Naive thymus-derived CD4-positive, alpha-beta T cell (primary cell): Measurements from ENCODE around the gene ZBTB32. TPM values are rescaled to one million over a fixed set of nuclear protein-coding genes. Genes with fewer than 3 reads are reported as not detected.
A peak's percentile ranks its signal among the peaks of the same experiment; 100 is the strongest.

Source experiments
- ATAC-seq: fragments of 150-1000 bp; cut with Tn5 transposase; 2 replicates; pipeline ENCODE4 v1.10.0; 2021; ENCODE audit warnings: mild to moderate bottlenecking, moderate library complexity
- CTCF ChIA-PET: fragments of 350-600 bp; sonication (Branson Sonifier 250); formaldehyde crosslinking; loops from one replicate; lab custom pipeline; 2021; ENCODE audit warnings: antibody characterized with exemption; lab: Charles Lee
- POLR2A ChIA-PET: fragments of 350-600 bp; sonication (Branson Sonifier 250); formaldehyde crosslinking; loops from one replicate; lab custom pipeline; 2021; ENCODE audit warnings: antibody characterized with exemption, inconsistent platforms; lab: Charles Lee
- DNase-seq, 9 donors: peaks; one replicate each; pipeline versions ENCODE4 v3.0.0 to v3.0.0-alpha.2; 2020 to 2022; ENCODE audit warnings: mixed read lengths in 1 of 9
- H3K27ac ChIP-seq: one replicate; pipeline ENCODE4 v1.7.0; 2013; ENCODE audit warnings: mild to moderate bottlenecking, low read depth, low read length, moderate library complexity
- H3K27me3 ChIP-seq, 2 donors: one replicate each; pipeline ENCODE4 v1.7.0; 2013; ENCODE audit warnings: low read length in 2 of 2, mild to moderate bottlenecking in 2 of 2, moderate library complexity in 2 of 2; ENCODE audit not compliant: control insufficient read depth in 2 of 2, insufficient read depth in 2 of 2
- H3K36me3 ChIP-seq, 3 experiments: 1 replicate in 2 of 3; 2 replicates in 1 of 3; pipeline ENCODE4 v1.7.0; 2013; ENCODE audit warnings: low read length in 3 of 3, mild to moderate bottlenecking in 3 of 3, moderate library complexity in 1 of 3; ENCODE audit not compliant: insufficient read depth in 3 of 3, control insufficient read depth in 2 of 3
- H3K4me1 ChIP-seq, 2 donors: one replicate each; pipeline ENCODE4 v1.7.0; 2013; ENCODE audit warnings: low read length in 2 of 2, mild to moderate bottlenecking in 2 of 2, moderate library complexity in 1 of 2; ENCODE audit not compliant: control insufficient read depth in 2 of 2, insufficient read depth in 2 of 2
- H3K4me3 ChIP-seq: 2 replicates; pipeline ENCODE4 v1.7.0; 2013; ENCODE audit warnings: mild to moderate bottlenecking, low read length
- H3K9me3 ChIP-seq, 3 experiments: 1 replicate in 2 of 3; 2 replicates in 1 of 3; pipeline ENCODE4 v1.7.0; 2013; ENCODE audit warnings: low read length in 3 of 3; ENCODE audit not compliant: control insufficient read depth in 2 of 3
- H3K27ac Mint-ChIP-seq, 9 donors: one replicate each; pipeline ENCODE4 v1.8.0; 2020 to 2022; ENCODE audit warnings: mixed read lengths in 9 of 9, mild to moderate bottlenecking in 8 of 9, moderate library complexity in 5 of 9, inconsistent platforms in 2 of 9
- H3K27me3 Mint-ChIP-seq, 5 donors: one replicate each; pipeline ENCODE4 v1.8.0; 2021 to 2022; ENCODE audit warnings: mixed read lengths in 5 of 5, mild to moderate bottlenecking in 1 of 5
- H3K36me3 Mint-ChIP-seq, 5 donors: one replicate each; pipeline ENCODE4 v1.8.0; 2020 to 2022; ENCODE audit warnings: mixed read lengths in 5 of 5, mild to moderate bottlenecking in 3 of 5, inconsistent platforms in 1 of 5
- H3K4me1 Mint-ChIP-seq, 7 donors: one replicate each; pipeline ENCODE4 v1.8.0; 2020 to 2022; ENCODE audit warnings: mixed read lengths in 7 of 7, mild to moderate bottlenecking in 3 of 7, inconsistent platforms in 1 of 7
- H3K4me3 Mint-ChIP-seq, 10 donors: one replicate each; pipeline ENCODE4 v1.8.0; 2020 to 2022; ENCODE audit warnings: mild to moderate bottlenecking in 10 of 10, mixed read lengths in 10 of 10, moderate library complexity in 6 of 10, inconsistent platforms in 2 of 10
- H3K9me3 Mint-ChIP-seq, 11 donors: one replicate each; pipeline ENCODE4 v1.8.0; 2020 to 2022; ENCODE audit warnings: mixed read lengths in 11 of 11, mild to moderate bottlenecking in 4 of 11, inconsistent platforms in 1 of 11, moderate library complexity in 1 of 11
- intact Hi-C, 2 donors: fragments of 100-400 bp; cut with micrococcal nuclease; formaldehyde crosslinking; loops; one replicate each; pipeline ENCODE4 v1.15.1; 2023
- polyA plus RNA-seq, 2 donors: library from polyadenylated mRNA; unstranded; fragments of 300-500 nt; fragmentation: Illumina TruSeq; gene quantifications; one replicate each; pipeline ENCODE4 v1.2.3, GENCODE V29; 2021
- total RNA-seq, 6 experiments: library from RNA in 5 of 6; stranded (reverse) in 5 of 6; gene quantifications; 1 replicate in 5 of 6; 2 replicates in 1 of 6; pipeline ENCODE4 v1.2.3 and lab custom pipeline; 2021 to 2026

Gene ZBTB32
- total and polyA plus RNA-seq, 7 experiments from 2014 or later = 0.35 to 41.6 (median 1.0) TPM; not detected in 3

DNA sequence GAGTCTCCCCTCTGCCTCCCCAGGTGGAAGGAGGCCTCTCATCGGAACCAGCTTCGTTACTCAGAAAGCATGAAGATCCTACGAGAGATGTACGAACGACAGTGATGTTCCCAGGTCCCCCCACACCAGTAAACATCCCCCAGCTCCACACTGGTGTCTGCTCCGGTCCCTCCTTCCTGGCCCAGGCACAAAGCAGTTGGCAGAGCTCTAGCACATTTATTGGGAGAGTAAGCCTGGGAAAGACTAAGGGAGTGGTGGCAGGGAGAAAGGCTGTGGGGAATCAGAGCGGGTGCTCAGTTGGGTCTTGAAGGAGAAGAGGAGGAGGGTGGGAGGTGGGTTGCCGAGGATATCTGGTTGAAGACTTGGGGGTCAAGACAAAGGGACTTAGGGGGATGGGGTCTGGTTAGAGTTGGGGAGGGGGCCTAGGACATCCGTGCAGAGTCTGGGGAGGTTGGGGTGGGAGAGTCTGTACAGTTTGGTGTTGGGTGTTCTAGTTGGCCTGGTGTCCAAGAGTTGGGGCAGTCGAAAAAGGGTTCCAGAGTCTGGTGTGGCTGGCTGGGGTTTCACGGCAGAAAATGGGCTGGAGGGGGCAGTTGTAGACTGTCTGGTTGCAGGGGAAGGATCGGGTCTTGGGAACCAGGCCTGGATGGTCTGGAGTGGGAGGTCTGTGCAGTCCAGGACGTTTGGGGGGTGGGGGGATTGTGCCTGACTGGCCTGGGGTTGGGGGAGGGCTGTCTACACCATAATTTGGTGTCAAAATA is 50.2 kb downstream of the ZBTB32 start:
- peaks cover 0 to 31% (median 0%) of the 10 kb centered on the region in 3 experiments for H3K36me3 ChIP-seq
- peaks cover 10 to 32% of the 10 kb centered on the region in 2 donors for H3K4me1 ChIP-seq
- DNase-seq = no peak
- intact Hi-C loops = no loop called here
- Mint-ChIP-seq H3K4me1 (peaks cover 13 to 43% (median 33%) of the 10 kb centered on the region in 7 donors), H3K27me3 (peaks cover 0 to 12% (median 5%) of the 10 kb centered on the region in 5 donors), H3K36me3 (peaks cover 0 to 15% (median 5%) of the 10 kb centered on the region in 5 donors), H3K4me3 (peak overlapping the region in 7 of 10 donors; percentile 30 to 92 (median 64)), H3K27ac (no peak overlapping the region), H3K9me3 (peaks cover 0 to 4% (median 0%) of the 10 kb centered on the region in 11 donors)
- ChIA-PET POLR2A (interaction anchor here (0.6 kb wide), 1 partner anchor 11 kb away, joined by 3 read pairs; no protein-coding TSS in a partner anchor), CTCF (interaction anchor here (0.5 kb wide), 1 partner anchor 61 kb away, joined by 3 read pairs; no protein-coding TSS in a partner anchor)
- H3K4me3 ChIP-seq = no peak overlapping the region
- ATAC-seq = no peak
- H3K9me3 ChIP-seq = no peaks in the 10 kb centered on the region
- no peak overlapping the region for H3K27ac ChIP-seq
- H3K27me3 ChIP-seq = peaks cover 0 to 4% of the 10 kb centered on the region in 2 donors

DNA sequence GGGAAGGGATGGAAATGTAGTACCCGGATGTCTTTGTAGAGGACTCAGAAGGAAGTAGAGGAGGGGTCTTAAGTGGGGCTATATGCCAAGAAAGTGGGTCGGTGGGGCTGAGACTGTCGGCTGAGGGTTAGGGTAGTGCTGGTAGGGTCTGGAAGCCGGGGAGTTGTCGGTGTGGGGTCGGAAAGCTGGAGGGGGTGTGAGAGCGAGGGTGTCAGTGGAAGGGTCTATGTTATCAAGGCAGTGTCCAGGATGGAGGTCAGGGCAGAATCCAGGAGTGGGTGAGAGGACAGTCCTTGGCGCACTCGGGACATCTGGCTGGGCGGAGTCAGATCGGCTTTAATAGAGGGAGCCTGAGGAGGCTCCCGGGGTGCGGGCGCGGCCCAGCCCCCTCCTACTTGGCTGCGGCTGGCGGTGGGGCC is 50.8 kb downstream of the ZBTB32 start:
- CTCF ChIA-PET = no interaction called here

GRCh38 chr19:35755550-35756376 is 51.4 kb downstream of the ZBTB32 start:
- peaks cover 0 to 4% (median 0%) of the 10 kb centered on the region in 11 donors for H3K9me3 Mint-ChIP-seq
- peak overlapping the region; percentile 41 to 92 (median 74) for H3K4me3 Mint-ChIP-seq
- ChIA-PET CTCF (no interaction called here), POLR2A (interaction anchor here (2.3 to 2.7 kb wide), 2 partner anchors 8 to 11 kb away, joined by 17 to 18 read pairs; partner anchors contain the start of genes LIN37, PSENEN and U2AF1L4)
- H3K4me1 Mint-ChIP-seq = peaks cover 13 to 42% (median 33%) of the 10 kb centered on the region in 7 donors
- Histone ChIP-seq H3K27ac (no peak overlapping the region), H3K36me3 (peaks cover 0 to 35% (median 0%) of the 10 kb centered on the region in 3 experiments), H3K9me3 (no peaks in the 10 kb centered on the region), H3K4me3 (no peak overlapping the region), H3K4me1 (peaks cover 10 to 35% of the 10 kb centered on the region in 2 donors), H3K27me3 (peaks cover 0 to 4% of the 10 kb centered on the region in 2 donors)
- H3K27me3 Mint-ChIP-seq = peaks cover 0 to 12% (median 5%) of the 10 kb centered on the region in 5 donors
- peaks cover 0 to 15% (median 5%) of the 10 kb centered on the region in 5 donors for H3K36me3 Mint-ChIP-seq
- ATAC-seq (no peak), DNase-seq (peak in 8 of 9 donors; percentile 44 to 63 (median 56))
- intact Hi-C loops = no loop called here
- peak overlapping the region in 5 of 9 donors; percentile 17 to 54 (median 38) for H3K27ac Mint-ChIP-seq

More for the DNA sequence above, 50.8 kb downstream of the ZBTB32 start:
- peaks cover 0 to 34% (median 0%) of the 10 kb centered on the region in 3 experiments for H3K36me3 ChIP-seq
- peaks cover 10 to 35% of the 10 kb centered on the region in 2 donors for H3K4me1 ChIP-seq
- no peaks in the 10 kb centered on the region for H3K9me3 ChIP-seq
- no peak for ATAC-seq
- peaks cover 0 to 4% of the 10 kb centered on the region in 2 donors for H3K27me3 ChIP-seq
- intact Hi-C loops = no loop called here
- no peak overlapping the region for H3K4me3 ChIP-seq
- Mint-ChIP-seq H3K4me1 (peaks cover 13 to 42% (median 33%) of the 10 kb centered on the region in 7 donors), H3K9me3 (peaks cover 0 to 4% (median 0%) of the 10 kb centered on the region in 11 donors), H3K27ac (no peak overlapping the region), H3K36me3 (peaks cover 0 to 15% (median 5%) of the 10 kb centered on the region in 5 donors), H3K27me3 (peaks cover 0 to 12% (median 5%) of the 10 kb centered on the region in 5 donors), H3K4me3 (peak overlapping the region; percentile 30 to 92 (median 58))
- DNase-seq = no peak
- POLR2A ChIA-PET = interaction anchor here (2.7 kb wide), 1 partner anchor 10 kb away, joined by 18 read pairs; the partner anchor contains the start of genes PSENEN and U2AF1L4
- H3K27ac ChIP-seq = no peak overlapping the region

- Mint-ChIP-seq H3K4me1 (peaks cover 13 to 42% (median 33%) of the 10 kb centered on the region in 7 donors), H3K36me3 (peaks cover 0 to 20% (median 5%) of the 10 kb centered on the region in 5 donors), H3K27me3 (peaks cover 0 to 12% (median 5%) of the 10 kb centered on the region in 5 donors), H3K4me3 (peak within 1 kb of the TSS; percentile 92 to 100 (median 96)), H3K27ac (peak within 1 kb of the TSS; percentile 89 to 99 (median 95)), H3K9me3 (peaks cover 0 to 4% (median 0%) of the 10 kb centered on the region in 11 donors)
- Histone ChIP-seq H3K9me3 (no peaks in the 10 kb centered on the region), H3K4me1 (peaks cover 10 to 35% of the 10 kb centered on the region in 2 donors), H3K27me3 (peaks cover 0 to 4% of the 10 kb centered on the region in 2 donors), H3K27ac (no peak within 1 kb of the TSS), H3K4me3 (peak within 1 kb of the TSS; percentile 99), H3K36me3 (peaks cover 0 to 38% (median 0%) of the 10 kb centered on the region in 3 experiments)
- DNase-seq (no peak), ATAC-seq (no peak)
- ChIA-PET CTCF (no interaction called here), POLR2A (interaction anchor here (0.7 to 2.7 kb wide), 5 partner anchors 8 to 45 kb away, joined by 3 to 18 read pairs (median 9); partner anchors contain the start of genes IGFLR1, LIN37, PSENEN and U2AF1L4)
- intact Hi-C loops = no loop called here
Observed at GRCh38 chr19:35756377-35757230, 52.2 kb downstream of the ZBTB32 start, which contains the start of gene HSPB6. HSPB6 (minus strand) TSS chr19:35757029; CDS start chr19:35757008, 21 bp downstream.

- intact Hi-C loops = no loop called here
- H3K4me1 ChIP-seq = peaks cover 10 to 35% of the 10 kb centered on the region in 2 donors
- POLR2A ChIA-PET = interaction anchor here (0.6 to 2.7 kb wide), 5 partner anchors 9 to 358 kb away, joined by 3 to 18 read pairs (median 9); partner anchors contain the start of genes IGFLR1, LIN37, POLR2I and PSENEN
- peaks cover 0 to 25% (median 5%) of the 10 kb centered on the region in 5 donors for H3K36me3 Mint-ChIP-seq
- ATAC-seq (no peak), DNase-seq (peak in 3 of 9 donors; percentile 25 to 54 (median 28))
- H3K27ac ChIP-seq = no peak overlapping the region
- H3K4me3 ChIP-seq = peak overlapping the region; percentile 99
- peaks cover 0 to 40% (median 4%) of the 10 kb centered on the region in 3 experiments for H3K36me3 ChIP-seq
- peaks cover 13 to 42% (median 37%) of the 10 kb centered on the region in 7 donors for H3K4me1 Mint-ChIP-seq
- peak overlapping the region; percentile 92 to 100 (median 96) for H3K4me3 Mint-ChIP-seq
- H3K27me3 Mint-ChIP-seq = peaks cover 0 to 12% (median 5%) of the 10 kb centered on the region in 5 donors
- CTCF ChIA-PET = no interaction called here
- H3K9me3 Mint-ChIP-seq = peaks cover 0 to 4% (median 0%) of the 10 kb centered on the region in 11 donors
- H3K27me3 ChIP-seq = peaks cover 0 to 4% of the 10 kb centered on the region in 2 donors
- H3K9me3 ChIP-seq = no peaks in the 10 kb centered on the region
- H3K27ac Mint-ChIP-seq = peak overlapping the region in 8 of 9 donors; percentile 51 to 99 (median 92)
Observed at GRCh38 chr19:35757231-35757748, 52.9 kb downstream of the ZBTB32 start.
